Loucy (cell line): ENCODE measurements around the gene ZNG1A.

ENCODE experiments used
- CTCF ChIP-seq: fragments of 200-600 bp; sonication (generic); conservative IDR thresholded peaks from 2 replicates; pipeline ENCODE4 v1.5.1; 2014; ENCODE audit warnings: mild to moderate bottlenecking, antibody characterized with exemption, low read length
- EZH2phosphoT487 ChIP-seq: fragments of 200-600 bp; IDR thresholded peaks from 2 replicates; pipeline ENCODE4 v1.6.1; 2018; ENCODE audit warnings: antibody characterized with exemption, mild to moderate bottlenecking, moderate library complexity, borderline replicate concordance

DNA sequence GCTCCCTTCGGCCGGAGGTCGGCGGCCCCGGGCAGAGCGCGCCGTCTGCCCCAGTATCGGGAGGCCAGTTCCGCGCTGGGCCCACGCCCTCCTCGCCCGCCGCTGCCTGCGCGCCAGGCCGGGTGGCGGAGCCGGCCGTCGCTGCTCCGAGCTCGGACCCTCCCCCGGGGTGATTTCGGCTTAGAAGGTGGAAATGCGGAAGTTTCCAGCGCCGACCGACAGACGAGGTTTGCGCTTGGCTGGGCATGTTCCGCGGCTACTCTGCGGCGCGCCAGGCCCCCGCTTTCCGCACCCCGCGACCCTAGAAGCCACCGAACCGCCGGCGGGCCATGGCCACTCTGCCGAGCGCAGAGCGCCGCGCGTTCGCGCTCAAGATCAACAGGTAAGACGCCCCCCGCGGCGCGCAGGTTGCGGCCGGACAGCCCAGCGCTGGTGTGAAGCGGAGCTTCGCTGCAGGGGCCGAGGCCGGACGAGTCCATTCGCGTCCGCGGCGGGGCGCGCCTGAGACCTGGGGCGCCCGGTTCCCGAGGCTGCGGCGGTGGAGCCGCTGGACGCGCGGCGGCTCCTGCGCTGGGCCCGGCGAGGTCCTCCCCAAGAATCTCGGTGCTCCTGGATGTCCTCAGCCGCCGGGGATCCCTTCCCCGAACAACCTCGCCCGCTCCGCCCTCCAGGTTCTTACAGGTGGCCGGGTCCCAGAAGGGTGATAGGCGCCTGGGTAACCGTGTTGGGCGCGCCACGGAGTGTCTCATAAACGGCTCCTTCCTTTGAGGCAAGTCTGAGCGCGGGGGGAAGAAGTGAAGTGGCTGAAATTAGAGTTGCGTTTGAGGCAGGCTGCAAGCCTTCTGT is 36.0 kb upstream of the ZNG1A start, which contains the start of gene DOCK8:
- TF ChIP-seq CTCF, result peak; percentile 59
- TF ChIP-seq EZH2phosphoT487, result no peak
